ENCODE data around the gene LAMA2. TPM values are rescaled to one million over a fixed set of nuclear protein-coding genes. Genes with fewer than 3 reads are reported as not detected.

LAMA2 gene
- total RNA-seq, 1 experiment from 2014 or later, result 8.2 TPM

- ChIA-PET CTCF (no interaction called here), POLR2A (no interaction called here), RAD21 (ENCODE audit: low non-redundant PET in 1 of 2, low total read pairs in 2 of 2, uncharacterized antibody in 2 of 2, unreplicated experiment in 2 of 2) (no interaction called here)
- Histone ChIP-seq H3K4me1 (ENCODE audit: control insufficient read depth in 1 of 2, insufficient read depth in 2 of 2, low read length in 2 of 2) (peaks cover 0 to 5% of the 10 kb centered on the region in 2 experiments; a peak in 1 of 4 replicates), H3K27me3 (ENCODE audit: insufficient read depth, low read length) (no peaks in the 10 kb centered on the region), H3K36me3 (ENCODE audit: control insufficient read depth in 1 of 2, insufficient read depth in 2 of 2, low read length in 2 of 2) (peaks cover under 1 to 19% of the 10 kb centered on the region in 2 experiments; a peak in 3 of 4 replicates), H3K79me2 (ENCODE audit: insufficient read depth, low read length) (no peaks in the 10 kb centered on the region), H3K9ac (ENCODE audit: low read length) (no peak overlapping the region), H3K4me3 (replicated peaks in 1 of 2; ENCODE audit: low read depth in 1 of 2, low read length in 2 of 2) (no peak overlapping the region), H3K9me2 (ENCODE audit: insufficient read depth) (no peaks in the 10 kb centered on the region), H3K4me2 (ENCODE audit: low read length) (no peak overlapping the region), H3K27ac (ENCODE audit: low read depth, low read length) (no peak overlapping the region), H3K9me3 (ENCODE audit: control insufficient read depth in 1 of 2, insufficient read depth in 1 of 2, low read depth in 1 of 2, low read length in 2 of 2) (no peaks in the 10 kb centered on the region), H2AFZ (ENCODE audit: low read depth, low read length, poor library complexity, severe bottlenecking) (no peak overlapping the region), H4K20me1 (ENCODE audit: insufficient read depth) (no peaks in the 10 kb centered on the region)
- ATAC-seq (no peak), DNase-seq (ENCODE audit: low read depth, low spot score) (no peak)
- no TSS peak for BruUV-seq (replicated peaks)
- TF ChIP-seq EZH2phosphoT487 (IDR thresholded peaks at IDR 0.05; ENCODE audit: borderline replicate concordance) (no peak), YY1 (IDR thresholded peaks at IDR 0.05; ENCODE audit: extremely low read depth, insufficient replicate concordance, low read depth, low read length) (no peak), SIN3A (IDR thresholded peaks at IDR 0.05; ENCODE audit: low read depth) (no peak), SRF (IDR thresholded peaks at IDR 0.05; ENCODE audit: low read depth) (no peak)
- intact Hi-C loops (cut with micrococcal nuclease), result no loop called here
These were observed 634.4 kb downstream of the LAMA2 start for GRCh38 chr6:129517288-129517687.

- H3K27ac ChIP-seq (ENCODE audit: low read depth, low read length), result no peak overlapping the region
- intact Hi-C loops (cut with micrococcal nuclease), result no loop called here
- no TSS peak for BruUV-seq (replicated peaks)
- H4K20me1 ChIP-seq (ENCODE audit: insufficient read depth), result no peaks in the 10 kb centered on the region
- RAD21 ChIA-PET (ENCODE audit: low non-redundant PET in 1 of 2, low total read pairs in 2 of 2, uncharacterized antibody in 2 of 2, unreplicated experiment in 2 of 2), result no interaction called here
- no peaks in the 10 kb centered on the region for H3K9me3 ChIP-seq (ENCODE audit: control insufficient read depth in 1 of 2, insufficient read depth in 1 of 2, low read depth in 1 of 2, low read length in 2 of 2)
- H3K79me2 ChIP-seq (ENCODE audit: insufficient read depth, low read length), result no peaks in the 10 kb centered on the region
- no peak for ATAC-seq
- peaks cover 3 to 7% of the 10 kb centered on the region in 2 experiments; a peak in 2 of 4 replicates for H3K36me3 ChIP-seq (ENCODE audit: control insufficient read depth in 1 of 2, insufficient read depth in 2 of 2, low read length in 2 of 2)
- CTCF ChIA-PET, result interaction anchor here (0.6 to 1.5 kb wide), 2 partner anchors 10 to 20 kb away, joined by 3 to 5 read pairs; no protein-coding TSS in a partner anchor
- H3K27me3 ChIP-seq (ENCODE audit: insufficient read depth, low read length), result no peaks in the 10 kb centered on the region
- POLR2A ChIA-PET, result interaction anchor here (0.6 kb wide), 1 partner anchor 1328 kb away, joined by 4 read pairs; no protein-coding TSS in a partner anchor
- no peaks in the 10 kb centered on the region for H3K9me2 ChIP-seq (ENCODE audit: insufficient read depth)
- TF ChIP-seq EZH2phosphoT487 (IDR thresholded peaks at IDR 0.05; ENCODE audit: borderline replicate concordance) (no peak), ZNF274 (IDR thresholded peaks at IDR 0.05; ENCODE audit: low read depth, low read length) (no peak), JUND (IDR thresholded peaks at IDR 0.05) (no peak), CEBPB (IDR thresholded peaks at IDR 0.05; ENCODE audit: low read depth) (no peak), REST (IDR thresholded peaks at IDR 0.05; ENCODE audit: low read depth) (no peak), ZBTB33 (IDR thresholded peaks at IDR 0.05; ENCODE audit: extremely low read depth, insufficient replicate concordance, low read length) (no peak), ZFX (IDR thresholded peaks at IDR 0.05) (no peak)
- H2AFZ ChIP-seq (ENCODE audit: low read depth, low read length, poor library complexity, severe bottlenecking), result no peak overlapping the region
- no peak overlapping the region for H3K9ac ChIP-seq (ENCODE audit: low read length)
- peaks cover 0 to 5% of the 10 kb centered on the region in 2 experiments; a peak in 1 of 4 replicates for H3K4me1 ChIP-seq (ENCODE audit: control insufficient read depth in 1 of 2, insufficient read depth in 2 of 2, low read length in 2 of 2)
- no peak overlapping the region for H3K4me3 ChIP-seq (replicated peaks in 1 of 2; ENCODE audit: low read depth in 1 of 2, low read length in 2 of 2)
- H3K4me2 ChIP-seq (ENCODE audit: low read length), result no peak overlapping the region
- DNase-seq (ENCODE audit: low read depth, low spot score), result no peak
These were observed 636.8 kb downstream of the LAMA2 start for GRCh38 chr6:129519750-129520149.
